ENCODE measurements around the gene MOB3C. TPM values are rescaled to one million over a fixed set of nuclear protein-coding genes. Genes with fewer than 3 reads are reported as not detected.

MOB3C gene
- total RNA-seq, 1 experiment from 2014 or later = 3.1 TPM

DNA sequence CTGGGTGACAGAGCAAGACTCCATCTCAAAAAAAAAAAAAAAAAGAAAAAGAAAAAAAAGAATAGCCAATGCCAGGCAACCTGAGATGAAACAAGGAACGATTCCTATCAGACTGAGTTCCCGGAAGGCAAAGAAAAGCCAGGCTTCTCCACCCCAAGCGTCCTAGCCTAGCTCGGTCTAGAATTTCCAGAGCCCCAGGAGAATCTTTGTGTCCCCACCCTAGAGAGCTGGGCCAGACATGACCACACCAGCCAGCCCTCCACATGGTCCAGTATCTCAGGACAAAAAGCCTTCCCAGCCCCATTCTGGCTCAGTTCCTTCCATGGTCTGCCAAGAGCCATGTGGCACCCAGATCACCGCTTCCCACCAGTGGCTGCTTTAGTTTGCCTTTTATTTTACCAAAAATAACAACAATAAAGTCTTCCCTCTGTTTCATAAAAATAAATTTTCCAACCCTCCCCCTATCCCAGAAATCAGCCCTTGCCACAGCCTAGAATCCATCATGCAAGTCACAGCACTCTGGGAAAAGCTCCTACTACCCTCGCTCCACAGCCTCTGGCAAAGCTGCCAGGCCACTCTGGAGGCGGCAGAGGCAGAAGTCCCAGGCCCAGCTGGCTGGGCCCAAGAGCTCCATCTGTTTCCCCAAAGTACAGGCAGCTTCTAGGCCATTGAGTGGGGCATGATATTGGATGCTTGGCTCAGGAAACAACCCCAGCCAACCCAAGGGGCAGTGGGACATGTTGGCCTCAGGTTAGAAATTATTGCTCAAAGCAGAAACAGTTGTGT, 9.1 kb downstream of the MOB3C start:
- DNase-seq (ENCODE audit: extremely low read depth, low read depth) = no peak

DNA sequence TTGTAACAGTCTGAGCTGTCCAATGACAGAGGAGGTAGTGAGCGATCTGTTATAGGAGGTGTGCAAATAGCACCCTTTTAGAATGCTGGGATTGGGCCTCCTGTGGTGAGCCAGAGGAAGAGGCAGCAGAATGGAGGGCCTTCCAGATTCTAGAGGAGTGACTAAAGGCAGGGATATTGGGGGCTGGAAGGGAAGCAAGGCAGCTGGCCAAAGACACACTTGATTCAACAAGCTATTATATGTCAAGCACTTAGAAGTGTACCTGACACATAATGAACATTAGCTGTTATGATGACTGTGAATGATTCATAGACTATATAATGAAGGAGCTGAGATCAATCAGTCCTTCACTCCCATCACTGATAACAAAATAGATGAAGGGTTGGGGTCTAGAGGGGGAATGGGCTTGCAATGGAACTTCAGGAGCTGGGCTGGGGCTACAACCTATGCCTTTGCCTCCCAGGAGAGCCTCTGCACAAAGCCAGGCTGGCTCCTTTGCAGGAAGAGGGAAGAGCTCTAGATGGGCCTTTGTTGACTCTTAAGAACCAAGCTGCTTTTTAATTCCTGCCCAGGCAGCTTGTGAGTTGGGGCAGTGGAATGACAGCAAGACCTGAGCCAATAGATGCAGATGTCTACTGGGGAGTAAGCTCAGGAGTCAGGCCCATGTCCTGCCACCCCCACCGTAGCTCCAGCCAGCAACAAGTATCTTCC, 10.2 kb downstream of the MOB3C start:
- no peak for DNase-seq (ENCODE audit: extremely low read depth, low read depth)

DNA sequence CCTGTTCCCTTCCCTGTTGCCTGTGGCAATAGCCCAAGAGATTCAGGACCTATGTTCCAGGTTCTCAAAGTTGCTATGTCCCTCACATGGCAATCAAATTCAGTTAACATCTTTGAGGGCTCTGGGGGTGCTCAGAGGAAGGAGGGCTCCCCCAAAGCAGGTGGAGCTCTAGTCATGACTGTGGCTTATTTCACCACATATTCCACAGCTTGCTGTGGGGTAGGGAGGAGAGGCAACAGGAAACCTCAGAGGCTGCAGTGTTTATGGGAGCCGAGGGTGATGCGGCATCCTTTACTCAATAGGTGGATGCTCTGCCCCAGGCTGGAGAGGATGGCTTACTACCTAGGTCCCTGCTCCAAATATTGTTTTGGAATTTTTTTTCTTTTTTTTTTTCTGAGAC, 11.4 kb downstream of the MOB3C start:
- DNase-seq (ENCODE audit: extremely low read depth, low read depth) = no peak

DNA sequence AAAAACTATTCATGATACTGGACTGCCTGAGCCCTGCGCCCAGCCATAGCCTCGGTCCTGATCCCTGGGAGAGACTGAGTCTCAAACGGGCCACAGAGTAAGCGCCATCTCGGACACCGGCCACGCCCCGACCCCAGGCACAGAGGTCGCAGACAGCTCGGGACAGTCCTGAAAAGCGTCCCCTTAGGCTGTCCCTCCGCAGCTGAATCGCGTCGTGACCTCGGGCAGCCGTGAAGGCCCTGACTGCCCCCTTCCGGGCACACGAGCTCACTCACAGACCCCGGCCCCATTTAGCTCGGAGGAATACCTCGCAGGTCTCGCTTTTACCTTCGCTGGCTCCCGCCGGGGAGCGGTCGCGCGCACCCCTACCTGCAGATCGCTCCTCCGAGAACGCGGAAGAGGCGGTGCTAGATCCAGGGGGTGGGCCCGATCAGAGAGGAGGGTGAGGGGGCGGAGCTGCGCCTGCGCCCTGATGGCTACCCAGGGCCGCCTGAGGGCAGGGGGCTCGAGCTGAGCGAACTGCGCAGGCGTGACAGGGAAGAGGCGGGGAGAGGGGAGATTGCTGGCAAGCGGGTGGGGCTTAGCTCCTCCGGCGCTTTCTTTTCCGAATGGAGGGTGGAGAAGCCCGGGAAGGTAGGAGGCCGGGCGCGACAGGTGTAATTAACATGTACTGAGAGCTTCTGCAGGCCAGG, 12.6 kb downstream of the MOB3C start, which contains the start of gene MKNK1:
Gene MKNK1, minus strand, starts transcription at position 411 of the 692 bp plus-strand sequence. CDS start 20,941 bp downstream, outside the sequence.
- peak; percentile 90 for DNase-seq (ENCODE audit: extremely low read depth, low read depth)

DNA sequence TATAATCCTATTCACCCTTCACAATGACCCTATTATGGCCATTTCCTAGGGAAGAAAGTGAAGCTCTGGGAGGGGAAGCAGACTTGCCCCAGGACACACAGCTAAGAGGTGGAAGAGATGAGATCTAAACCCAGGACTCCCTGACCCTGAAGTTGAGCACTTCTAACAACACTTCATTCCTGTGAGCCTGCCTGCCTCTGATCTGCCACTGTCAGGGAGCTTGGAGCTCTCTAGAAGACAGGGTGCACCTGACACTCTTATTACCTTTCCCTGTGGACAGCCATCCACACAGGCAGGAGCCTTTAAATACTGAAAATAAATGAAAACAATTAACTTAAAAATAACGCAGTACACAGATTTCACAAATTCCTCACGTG, 13.1 kb downstream of the MOB3C start:
- DNase-seq (ENCODE audit: extremely low read depth, low read depth) = no peak

DNA sequence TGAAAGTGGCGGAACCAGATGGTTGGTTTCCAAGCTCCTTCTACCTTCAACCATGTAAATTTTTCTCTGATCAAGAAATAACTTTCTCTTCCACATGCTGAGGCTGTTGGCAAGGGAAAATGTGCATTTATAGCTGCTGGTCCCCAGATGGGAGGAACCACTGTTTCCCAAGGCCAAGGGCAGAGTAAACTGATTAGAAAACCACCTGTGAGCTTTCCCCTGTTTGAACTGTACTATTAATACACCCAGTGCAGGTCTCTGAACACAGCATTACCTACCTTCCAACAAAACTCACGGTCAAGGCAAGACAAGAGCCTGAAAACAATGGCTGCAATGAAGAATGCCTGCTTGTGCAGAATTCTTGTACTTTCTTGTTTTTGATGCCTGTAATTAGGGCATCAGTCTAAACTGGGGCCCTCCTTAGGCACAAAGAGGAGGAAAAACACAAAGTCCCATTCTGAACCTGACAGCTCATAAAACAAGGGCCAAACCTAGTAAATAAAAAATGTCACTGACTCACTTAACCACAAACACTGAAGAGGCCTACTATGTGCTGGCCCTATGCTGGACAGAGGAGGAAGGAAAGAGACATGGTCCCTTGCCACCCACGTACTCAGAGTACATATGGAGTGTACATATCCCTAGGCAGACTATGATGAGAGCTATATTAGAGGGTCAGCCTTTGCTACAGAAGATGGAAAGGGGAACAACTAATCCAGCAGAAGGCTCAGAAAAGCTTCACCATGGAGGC, 15.2 kb downstream of the MOB3C start:
- no peak for DNase-seq (ENCODE audit: extremely low read depth, low read depth)

DNA sequence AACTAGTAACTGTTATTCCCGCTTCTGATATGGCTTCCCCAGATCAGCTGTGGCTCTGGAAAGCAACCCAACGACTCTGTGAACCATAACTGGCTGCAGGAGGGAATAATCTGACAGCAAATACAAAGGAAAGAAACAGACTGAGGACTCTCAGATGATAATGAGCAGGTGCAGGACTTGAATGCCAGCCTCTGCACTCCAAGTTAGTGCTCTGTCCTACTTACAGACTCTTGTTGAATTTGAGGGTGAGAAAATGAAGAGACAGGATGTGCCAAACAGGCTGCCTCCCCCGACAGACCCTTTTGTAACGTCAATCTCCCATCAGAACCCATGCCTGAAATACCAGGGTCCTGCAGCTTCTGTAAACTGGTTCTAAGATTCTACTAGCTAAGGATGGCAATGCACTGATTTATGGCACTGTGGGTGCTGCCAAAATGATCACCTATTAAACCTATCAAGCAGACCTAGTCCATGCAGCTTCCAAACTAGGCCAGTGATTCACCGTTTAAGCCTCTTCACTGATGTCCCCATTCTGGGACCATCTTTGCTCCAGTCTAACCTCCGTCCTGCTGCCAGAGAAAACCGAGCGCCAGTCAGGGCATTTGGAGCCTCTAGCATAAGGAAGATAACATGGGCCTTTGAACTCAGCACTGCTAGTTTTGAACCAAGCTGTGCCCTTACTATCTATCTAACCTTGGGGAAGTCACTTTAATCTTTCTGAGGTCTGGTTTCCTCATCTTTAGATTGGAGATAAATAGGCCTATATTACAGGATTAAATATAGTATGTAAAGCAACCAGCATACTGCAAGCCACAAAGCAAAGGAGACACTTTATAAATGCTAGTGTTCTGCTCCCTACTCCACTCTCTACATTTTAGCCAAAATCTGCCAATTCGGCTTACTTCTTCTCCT, 17.3 kb downstream of the MOB3C start:
- no peak for DNase-seq (ENCODE audit: extremely low read depth, low read depth)

DNA sequence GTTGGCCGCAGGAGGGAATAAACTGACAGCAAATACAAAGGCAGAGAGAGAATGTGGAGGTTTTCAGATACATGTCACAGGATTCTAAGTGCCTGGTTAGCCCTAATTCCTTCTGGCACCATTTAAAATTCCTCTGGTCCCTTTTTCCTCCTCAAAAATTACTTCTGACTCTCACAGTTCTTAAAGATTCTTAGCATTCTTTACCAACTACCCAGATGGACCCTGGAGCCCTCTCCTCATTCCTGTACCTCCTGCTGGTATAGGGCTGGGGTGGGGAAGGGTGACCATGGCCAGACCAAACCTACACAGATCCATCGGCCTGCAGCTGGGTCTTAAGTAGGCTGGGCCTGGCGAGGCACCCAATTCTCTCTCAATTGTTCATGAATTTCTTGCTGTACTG, 19.8 kb downstream of the MOB3C start:
- DNase-seq (ENCODE audit: extremely low read depth, low read depth) = no peak

DNA sequence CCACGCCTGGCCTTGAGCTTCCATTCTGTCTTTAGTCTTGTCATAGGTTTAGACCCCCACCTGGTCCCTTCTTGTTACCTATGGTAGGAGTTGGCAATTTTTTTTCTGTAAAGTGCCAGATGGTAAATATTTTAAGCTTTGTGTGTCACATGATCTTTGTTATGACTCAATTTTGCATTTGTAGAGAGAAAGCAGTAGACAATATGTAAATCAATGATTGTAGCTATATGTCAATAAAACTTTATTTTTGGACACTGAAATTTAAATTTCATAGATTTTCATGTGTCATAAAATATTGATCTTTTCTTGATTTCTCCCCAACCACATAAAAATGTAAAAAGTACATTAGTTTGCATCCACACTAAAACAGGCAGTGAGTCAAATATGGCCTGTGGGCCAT, 20.6 kb downstream of the MOB3C start:
- no peak for DNase-seq (ENCODE audit: extremely low read depth, low read depth)

DNA sequence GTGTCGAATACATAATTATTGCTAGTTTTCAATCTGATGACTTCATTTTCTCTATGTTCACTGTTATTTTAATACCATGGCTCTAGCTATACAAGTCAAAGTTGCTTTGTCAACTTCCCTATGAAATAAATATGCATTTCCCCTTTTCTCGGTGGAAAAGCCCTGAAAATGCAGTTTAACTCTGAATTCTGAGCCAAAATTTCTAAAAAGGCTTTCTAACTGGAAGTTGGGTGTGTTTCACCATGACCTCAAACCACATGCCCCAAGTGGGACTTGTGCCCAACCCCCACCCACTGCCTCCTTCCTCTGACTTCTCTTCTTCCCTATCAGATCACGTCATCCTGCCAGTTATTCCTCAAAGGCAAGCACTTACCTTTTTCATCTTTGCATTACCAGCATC, 21.5 kb downstream of the MOB3C start:
- no peak for DNase-seq (ENCODE audit: extremely low read depth, low read depth)

DNA sequence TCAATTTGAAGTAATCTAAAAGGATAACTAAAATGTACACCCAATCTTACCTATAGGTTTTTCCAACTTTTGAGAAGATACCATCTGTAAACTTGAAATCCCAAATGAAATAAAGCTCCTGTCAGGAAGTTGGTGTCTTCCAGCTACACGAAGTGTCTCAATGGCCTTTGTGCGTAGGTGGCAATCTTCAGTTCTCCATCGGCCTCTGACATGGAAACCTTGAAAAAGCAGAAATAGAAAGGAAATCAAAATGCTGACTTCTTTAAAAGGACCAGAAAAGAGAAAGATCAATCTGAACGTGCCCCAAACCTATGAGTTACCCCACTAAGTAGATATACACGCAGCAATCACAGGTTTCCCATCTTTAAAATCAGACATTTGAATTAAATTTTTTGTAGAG, 22.5 kb downstream of the MOB3C start:
- DNase-seq (ENCODE audit: extremely low read depth, low read depth) = no peak

DNA sequence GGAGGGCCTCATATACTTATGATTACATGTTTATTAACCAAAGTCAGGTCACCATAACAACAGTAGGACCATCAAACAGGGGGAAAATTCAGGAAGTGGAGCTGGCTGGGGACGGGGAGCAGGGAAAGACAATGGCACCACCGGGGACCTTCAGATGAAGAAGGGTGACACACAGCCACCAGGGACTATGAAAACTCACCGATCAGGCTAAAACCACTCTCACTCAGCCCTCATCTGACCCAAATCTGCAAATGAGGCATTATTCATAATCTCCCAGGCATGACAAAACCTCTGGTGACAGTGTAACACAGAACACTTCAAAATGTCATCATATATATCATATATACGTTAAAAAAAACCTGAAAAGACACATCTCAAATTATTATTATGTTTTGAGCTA, 23.8 kb downstream of the MOB3C start:
- DNase-seq (ENCODE audit: extremely low read depth, low read depth) = no peak

DNA sequence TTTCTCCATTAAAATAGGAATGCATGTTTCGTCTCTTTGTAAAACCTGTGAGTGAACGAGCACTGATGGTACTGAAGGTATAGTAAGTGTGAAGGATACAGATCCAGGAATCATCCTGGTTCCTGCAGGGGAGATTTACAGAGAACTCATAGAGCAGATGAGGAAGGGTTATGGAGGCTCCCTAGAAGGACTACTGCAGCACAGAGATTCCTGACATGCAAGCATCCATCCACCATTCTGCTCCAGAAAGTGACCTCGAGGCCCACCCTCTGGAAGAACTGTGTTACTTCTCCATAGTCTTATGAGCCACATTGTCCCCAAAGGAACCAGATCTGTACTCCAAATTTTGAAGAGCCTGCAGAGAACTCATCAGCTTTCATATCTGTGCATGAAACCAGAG, 27.1 kb downstream of the MOB3C start:
- no peak for DNase-seq (ENCODE audit: extremely low read depth, low read depth)

DNA sequence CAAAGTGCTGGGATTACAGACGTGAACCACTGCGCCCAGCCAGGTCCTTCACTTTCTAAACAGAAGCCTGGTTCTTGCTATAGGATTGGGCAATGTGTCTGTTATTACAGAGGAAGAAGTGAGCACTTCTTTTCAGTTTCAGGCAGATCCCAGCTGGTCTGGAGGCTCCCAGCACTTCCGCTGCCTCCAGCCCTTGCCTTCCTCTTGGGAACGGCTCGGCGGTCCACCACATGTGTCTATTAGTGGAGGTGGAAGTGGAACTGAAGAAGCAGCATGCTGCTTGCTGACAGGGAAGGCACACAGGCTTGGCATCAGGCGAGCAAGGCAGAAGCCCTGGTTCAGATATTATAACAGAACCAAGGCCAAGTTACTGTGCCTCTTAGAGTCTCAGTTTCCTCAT, 29.5 kb downstream of the MOB3C start:
- DNase-seq (ENCODE audit: extremely low read depth, low read depth) = no peak

DNA sequence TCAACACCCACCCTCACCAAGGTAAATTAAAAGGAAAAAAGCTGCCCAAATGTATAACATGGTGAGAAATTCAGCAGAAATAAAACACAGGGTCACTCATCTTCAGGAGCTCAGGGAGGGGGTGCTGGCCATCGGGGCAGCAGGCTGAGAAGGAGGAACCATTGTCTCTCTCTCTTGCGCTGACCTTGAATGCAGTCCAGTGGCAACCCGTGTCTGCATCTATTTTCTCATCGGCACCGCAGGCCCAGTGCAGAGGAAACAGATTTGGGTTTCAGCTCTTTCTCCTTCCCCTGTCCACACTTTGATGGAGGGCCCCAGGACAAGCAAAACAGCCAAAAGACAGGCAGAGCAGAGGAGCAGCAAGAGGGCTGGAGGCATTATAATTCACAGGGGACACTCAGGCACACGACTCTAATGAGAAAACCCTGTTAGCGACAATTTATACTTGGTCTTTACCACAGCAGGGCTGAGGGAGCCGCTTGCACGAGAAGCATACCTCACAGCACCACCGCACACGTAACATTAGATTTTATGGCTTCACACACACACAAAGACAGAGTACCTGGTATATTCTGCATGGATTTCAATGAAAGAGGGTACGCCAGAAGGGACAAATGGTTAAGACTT, 31.2 kb downstream of the MOB3C start:
- no peak for DNase-seq (ENCODE audit: extremely low read depth, low read depth)

DNA sequence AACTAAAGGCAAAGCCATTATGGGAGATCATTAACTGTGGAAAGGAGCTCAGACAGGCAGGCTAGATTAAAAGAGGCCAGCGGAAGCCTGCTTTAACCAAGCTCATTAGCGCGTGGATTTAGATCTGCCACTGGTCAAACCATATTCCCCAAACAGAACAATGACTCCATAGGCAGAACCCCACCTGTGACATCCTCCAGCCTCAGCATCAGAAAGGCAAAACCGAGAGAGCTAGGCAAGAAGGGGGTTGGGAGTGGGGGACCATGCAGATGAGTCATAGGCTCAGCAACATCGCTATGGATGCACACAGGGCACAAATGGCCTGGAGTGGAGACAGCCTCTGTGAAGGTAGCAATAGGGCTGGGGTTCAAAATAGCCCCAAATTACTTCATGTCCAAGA, 33.1 kb downstream of the MOB3C start:
- no peak for DNase-seq (ENCODE audit: extremely low read depth, low read depth)

DNA sequence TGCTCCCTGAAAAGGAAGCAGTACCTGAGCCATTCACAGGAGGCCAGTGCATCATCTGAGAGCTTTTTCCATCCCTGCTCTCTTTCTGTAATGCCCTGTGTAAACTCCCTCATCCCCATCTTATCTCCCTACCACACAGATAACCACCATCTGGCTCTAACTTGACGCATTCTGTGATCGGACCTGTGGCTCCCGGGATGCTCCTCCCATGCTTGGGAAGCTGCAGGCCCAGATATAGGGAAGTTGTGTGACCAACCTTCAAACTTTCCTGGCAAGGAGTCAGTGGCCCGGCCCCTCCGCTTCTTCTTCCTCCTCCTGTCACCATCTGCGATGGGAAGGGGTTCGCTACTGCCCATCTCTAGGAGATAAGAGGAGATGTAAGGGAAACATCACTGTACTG, 33.6 kb downstream of the MOB3C start:
- DNase-seq (ENCODE audit: extremely low read depth, low read depth) = no peak

DNA sequence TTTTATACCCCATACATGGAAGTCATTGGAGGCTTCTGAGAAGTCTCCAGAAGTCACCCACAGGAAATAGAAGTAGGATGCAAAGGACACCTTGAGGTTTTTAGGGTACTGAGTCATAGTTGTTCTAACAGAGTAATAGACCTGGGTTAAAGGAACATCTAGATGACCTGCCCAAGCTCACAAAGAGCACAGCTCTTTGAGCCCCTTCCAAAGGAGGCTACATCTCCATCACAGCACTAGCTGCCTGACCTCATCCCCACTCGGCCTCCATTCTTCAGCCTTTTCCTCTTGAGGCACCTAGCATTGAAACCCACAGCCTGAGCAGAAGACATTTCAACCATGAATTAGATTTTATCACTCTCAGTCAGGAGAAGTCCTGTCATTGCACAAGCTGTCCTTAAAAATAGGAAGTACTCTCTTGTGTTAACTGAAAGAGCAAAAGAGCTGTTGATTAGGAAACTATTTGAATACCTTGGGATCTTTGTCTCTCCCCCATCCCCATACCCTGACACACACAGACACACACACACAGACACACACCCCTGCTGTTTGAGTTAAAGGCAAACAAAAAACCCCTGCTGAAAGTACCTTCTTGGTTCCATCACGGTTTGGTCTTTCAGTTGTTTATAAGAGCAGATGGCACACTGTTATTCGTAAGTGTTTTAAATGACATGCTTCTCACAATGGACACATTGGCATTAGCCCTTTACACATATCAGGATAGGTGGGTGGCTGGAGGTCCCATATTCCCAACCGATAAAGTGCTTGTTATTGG, 34.7 kb downstream of the MOB3C start:
- DNase-seq (ENCODE audit: extremely low read depth, low read depth) = no peak

Measured in NCI-H460 (cell line).